Measurements from ENCODE around the gene ZNF407. TPM values are rescaled to one million over a fixed set of nuclear protein-coding genes. Genes with fewer than 3 reads are reported as not detected.

The ZNF407 gene
- total RNA-seq, 1 donor from 2014 or later, result 22.9 TPM

DNA sequence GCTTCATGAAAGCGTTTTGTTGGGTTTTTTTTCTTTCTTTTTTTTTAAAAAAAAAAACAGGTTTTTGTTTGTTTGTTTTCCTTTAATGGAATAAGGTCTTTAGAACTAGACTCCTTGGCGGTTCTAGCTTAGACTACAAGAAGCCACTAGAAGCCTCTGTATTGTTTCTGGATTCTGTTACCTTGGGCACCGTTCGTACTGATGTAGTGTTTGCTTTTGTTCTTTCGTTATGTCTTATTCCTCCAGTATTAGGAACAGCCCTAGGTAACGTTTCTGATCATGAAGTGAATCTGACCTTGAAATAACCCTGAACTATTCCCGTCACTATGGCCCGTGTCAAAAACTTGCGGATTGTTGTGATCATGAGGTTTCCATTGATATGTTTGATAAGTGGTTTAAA lies 446.6 kb downstream of the ZNF407 start:
- DNase-seq (ENCODE audit: low spot score) (no peak), ATAC-seq (no peak)
- intact Hi-C loops (cut with DNase I), result no loop called here

DNA sequence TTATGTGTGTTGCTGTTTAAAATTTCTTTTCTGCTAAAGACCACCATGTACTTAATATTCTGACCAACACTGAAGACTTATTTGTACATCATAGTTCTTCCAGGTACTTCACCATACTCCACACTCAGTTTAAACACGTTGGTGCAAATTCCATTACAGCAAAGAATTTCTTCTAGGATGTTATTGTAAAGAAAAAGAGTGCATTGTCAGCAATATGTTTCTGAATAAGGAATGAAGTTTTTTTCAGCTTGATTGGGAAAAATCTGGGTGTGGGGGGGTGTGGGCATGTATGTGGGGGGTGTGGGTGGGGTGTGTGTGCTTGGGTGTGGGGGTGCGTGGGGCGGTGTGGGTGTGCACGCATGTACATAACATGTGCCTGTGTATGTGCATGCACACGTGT lies 447.1 kb downstream of the ZNF407 start:
- ATAC-seq (no peak), DNase-seq (ENCODE audit: low spot score) (no peak)
- intact Hi-C loops (cut with DNase I), result no loop called here

DNA sequence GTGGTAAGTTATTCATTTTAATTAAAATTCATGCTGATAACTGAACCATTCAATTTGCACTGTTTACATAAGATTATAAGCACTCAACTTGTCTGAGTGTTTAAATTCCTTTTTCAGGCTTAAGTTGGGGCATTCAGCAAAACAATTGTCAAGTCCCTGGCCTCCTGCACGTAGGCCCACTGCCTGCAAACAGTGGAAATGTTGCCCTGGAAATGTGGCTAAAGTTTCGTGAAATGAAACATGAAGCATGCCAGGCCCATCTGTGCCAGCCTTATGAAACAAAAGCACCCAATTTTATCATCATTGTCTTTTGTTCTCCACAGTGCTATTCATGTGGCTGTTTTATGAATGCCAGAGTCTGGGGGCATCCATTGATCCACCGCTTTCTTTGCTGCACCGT lies 447.6 kb downstream of the ZNF407 start:
- intact Hi-C loops (cut with DNase I), result no loop called here
- ATAC-seq (no peak), DNase-seq (ENCODE audit: low spot score) (no peak)

DNA sequence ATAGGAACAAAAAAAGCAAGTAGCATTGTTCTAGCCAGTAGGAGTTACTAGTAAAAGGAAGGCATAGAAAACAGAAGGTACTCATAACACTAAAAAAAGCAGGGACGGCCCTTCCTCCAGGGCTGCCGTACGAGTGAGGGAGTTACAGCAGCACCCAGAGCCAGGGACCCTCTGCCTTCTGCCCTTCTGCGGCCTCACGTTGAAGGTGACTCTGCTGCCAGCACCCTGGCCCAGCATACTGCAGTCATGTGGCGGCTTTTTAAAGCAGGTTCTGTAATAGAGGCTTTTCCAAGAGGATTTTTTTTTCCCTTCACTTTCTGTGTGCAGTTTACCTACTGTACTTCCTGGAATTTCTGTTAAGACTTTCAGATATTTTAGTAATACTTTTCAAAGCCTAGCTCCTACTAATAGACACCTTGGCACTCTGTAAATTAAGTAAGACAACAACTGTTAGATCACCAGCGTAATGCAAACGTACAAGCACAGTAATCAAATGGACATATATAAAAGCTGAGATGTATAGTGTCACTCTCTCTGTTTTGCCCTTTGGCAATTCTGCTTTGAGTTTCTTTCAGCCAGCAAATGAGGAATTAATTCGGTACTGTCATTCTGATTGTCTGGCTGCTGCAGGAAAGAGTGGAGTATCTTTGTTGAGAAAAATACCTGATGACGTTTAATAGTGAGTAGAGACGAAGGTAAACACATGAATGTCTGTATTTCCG lies 449.7 kb downstream of the ZNF407 start:
- ATAC-seq (no peak), DNase-seq (ENCODE audit: low spot score) (no peak)
- intact Hi-C loops (cut with DNase I), result no loop called here

DNA sequence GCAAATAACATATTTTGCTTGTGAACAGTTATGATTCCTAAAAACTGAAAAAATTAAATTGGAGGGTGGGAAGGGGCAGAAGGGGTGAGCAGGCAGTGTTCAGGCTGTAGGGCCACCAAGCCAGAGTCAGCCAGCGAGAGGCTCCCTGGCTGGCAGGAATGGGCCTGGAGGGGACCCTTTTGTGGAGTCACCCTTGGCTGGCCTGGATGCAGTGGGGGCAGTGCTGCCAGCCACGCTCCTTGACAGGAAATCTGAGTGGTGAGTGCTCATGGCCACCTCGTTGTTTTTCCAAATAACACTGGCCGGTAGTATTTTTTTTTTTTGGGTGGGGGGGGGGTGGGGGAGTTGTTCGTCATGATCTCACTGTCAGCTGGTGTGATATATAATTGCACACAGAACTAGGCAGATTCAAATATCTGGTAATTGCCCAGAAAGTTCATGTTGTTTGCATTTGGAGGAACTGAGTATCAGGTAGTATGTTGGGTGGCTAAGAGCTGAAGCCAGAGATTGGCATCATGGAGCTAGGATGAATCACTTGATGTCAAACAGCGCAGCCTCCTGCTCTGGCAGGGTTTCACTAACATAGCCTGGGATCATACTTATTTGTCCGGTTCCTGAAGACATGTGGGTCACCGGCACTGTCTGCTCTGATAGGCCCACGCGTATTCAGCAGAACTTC lies 451.2 kb downstream of the ZNF407 start:
- ATAC-seq (no peak), DNase-seq (ENCODE audit: low spot score) (no peak)
- intact Hi-C loops (cut with DNase I), result no loop called here

DNA sequence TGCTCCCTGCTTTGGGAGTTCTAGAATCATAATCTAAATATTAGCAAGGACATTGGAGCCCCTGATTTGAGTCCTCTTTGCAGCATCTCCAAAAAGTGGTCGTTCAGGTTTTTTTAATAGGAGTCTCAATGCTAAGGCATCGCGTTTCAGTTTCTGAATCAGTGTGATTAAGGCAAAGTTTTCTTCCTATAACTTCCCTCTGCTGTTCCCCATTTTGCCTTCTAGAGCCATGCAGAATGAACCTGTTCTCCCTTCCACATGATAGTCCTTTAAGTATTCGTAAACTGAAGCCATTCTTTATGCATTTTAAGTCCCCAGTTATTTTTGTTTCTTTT lies 451.8 kb downstream of the ZNF407 start:
- ATAC-seq (no peak), DNase-seq (ENCODE audit: low spot score) (no peak)
- intact Hi-C loops (cut with DNase I), result no loop called here

DNA sequence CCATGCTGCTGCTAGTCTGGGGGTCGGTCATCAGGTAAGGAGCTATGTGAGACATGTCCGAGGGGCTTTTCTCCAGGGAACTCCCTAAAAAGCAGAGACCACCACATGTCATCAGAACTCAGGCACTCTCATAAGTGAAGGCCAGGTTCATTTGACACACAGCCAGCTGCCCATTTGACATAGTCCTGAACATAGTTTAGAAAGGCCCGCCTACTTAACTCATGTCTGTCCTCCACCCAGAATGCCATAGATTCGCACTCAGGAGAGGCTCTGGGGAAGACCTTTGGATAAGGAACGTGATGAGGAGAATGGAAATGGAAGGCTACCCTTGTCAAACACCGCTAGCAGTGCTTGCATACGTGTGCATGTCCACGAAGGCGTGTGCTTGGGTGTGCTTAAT lies 454.1 kb downstream of the ZNF407 start:
- no peak for ATAC-seq
- intact Hi-C loops (cut with DNase I), result no loop called here

DNA sequence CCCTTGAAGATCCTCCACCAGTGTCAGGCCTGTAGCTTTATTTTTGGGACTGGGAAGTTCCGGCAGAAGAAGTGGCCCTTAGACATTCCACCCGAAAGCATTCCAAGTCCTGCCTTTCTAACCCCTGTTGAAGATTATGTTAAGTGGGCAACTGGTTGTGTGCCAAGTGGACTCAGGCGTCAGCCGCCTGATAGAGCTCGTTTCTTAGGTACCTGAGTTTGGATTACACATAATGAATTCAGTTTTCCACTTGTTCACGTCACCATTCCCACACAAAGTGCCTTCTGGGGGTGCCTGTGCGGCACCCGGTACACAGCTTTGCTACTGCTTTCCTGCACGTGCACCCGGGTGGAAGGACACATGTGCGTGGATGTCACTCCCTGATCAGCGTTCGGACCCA lies 454.8 kb downstream of the ZNF407 start:
- DNase-seq (ENCODE audit: low spot score) (no peak), ATAC-seq (no peak)
- intact Hi-C loops (cut with DNase I), result no loop called here

More for the DNA sequence above, 454.1 kb downstream of the ZNF407 start:
- no peak for DNase-seq (ENCODE audit: low spot score)

DNA sequence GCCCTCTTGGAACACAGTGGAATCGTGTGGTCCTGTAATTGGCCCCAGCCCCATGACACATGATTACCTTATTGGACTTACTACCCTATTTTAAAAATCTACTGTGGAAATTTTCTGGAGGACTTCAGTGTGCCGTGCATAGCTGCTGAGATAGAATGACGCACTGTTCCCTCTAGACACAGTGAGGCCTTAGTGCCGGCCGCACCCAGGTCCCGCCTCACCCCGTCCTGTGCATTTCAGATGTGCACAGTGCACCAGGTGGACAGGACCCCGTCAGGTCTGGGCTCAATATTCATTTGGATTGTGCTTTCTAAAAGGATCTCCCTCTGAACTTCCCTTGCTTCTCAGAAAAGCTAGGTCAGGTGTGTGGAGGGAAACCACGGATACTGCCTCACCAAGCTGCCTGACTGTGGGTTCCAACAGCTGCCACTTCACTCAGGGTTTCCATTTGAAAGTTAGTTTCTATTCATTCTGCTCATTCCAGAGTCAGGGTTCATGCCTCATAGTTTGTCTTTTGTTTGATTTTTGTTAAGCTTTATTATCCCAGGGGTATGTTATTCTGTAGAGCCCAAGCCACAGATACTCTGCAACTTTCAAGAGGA lies 455.5 kb downstream of the ZNF407 start:
- ATAC-seq (no peak), DNase-seq (ENCODE audit: low spot score) (no peak)
- intact Hi-C loops (cut with DNase I), result no loop called here

DNA sequence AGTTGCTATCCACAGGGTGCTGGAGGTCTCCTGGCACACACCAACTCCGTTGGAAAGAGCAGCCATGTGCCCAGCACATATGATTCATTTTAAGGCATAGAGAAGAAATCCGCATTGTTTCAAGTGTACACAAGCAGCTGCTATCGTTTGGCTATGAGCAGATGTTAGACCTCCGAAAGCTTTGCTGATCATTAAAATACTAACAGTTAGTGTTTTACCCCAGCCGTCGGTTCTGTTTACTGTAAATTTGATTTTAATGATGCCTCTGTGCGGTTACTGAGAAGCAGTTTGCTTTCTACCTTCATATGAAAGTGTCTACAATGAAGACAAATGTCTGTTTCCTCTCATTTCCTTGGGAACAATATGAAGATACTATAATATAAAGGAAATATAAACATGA lies 456.4 kb downstream of the ZNF407 start:
- ATAC-seq (no peak), DNase-seq (ENCODE audit: low spot score) (no peak)
- intact Hi-C loops (cut with DNase I), result no loop called here

DNA sequence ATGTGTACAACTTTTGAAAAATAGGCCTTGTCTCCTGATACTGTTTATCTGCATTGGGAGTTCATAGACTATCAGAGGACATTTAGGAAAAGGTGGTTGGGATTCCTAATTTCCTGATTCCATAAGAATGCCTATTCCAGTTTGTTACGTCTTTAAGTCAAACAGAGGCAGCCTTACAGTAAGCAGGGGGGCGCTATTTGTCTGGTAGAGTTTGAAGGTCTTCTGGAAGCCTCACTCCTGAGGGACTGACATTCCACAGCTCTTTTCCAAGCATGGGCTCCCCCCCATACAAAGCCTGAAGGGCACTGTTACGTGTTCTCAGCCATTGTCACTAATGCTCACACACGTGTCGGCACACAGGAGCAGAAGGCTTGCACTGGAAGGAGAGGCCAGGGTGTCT lies 456.9 kb downstream of the ZNF407 start:
- ATAC-seq (no peak), DNase-seq (ENCODE audit: low spot score) (no peak)
- intact Hi-C loops (cut with DNase I), result no loop called here

DNA sequence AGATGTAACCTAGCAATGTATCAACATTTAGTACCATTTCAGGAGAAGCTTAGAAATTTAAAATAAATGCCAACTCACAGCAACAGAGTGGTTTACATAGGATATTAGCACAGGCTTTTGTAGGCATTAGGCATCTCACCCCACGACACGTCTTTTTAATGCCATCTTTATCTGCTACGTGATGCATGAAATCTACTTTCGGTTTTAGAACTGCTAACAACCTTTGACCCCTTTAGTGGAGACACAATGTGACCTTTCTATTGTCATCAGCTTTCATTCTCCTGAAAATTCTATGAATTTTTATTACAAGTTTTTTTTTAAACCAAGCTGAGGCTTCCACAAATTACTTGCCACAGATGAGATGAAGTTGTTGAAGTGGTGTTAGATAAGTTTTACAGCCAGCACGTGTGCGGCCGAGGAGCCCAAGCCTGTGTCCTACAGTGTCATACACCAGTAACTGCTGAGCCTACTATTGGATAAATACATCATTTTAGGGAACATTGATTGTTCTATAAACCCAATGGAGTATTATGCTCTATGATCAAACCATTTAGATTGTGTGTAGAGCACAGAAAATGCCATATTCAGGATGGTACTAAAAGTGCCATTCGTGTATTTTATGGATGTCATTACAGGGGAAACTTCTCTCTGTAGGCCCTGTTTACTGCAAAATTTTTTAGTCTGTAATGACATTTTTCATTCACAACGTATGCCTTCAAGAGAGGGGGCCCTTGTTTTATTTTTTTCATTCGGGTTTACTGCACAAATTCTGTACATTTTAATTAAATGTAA lies 459.7 kb downstream of the ZNF407 start:
- ATAC-seq (no peak), DNase-seq (ENCODE audit: low spot score) (no peak)
- intact Hi-C loops (cut with DNase I), result no loop called here

DNA sequence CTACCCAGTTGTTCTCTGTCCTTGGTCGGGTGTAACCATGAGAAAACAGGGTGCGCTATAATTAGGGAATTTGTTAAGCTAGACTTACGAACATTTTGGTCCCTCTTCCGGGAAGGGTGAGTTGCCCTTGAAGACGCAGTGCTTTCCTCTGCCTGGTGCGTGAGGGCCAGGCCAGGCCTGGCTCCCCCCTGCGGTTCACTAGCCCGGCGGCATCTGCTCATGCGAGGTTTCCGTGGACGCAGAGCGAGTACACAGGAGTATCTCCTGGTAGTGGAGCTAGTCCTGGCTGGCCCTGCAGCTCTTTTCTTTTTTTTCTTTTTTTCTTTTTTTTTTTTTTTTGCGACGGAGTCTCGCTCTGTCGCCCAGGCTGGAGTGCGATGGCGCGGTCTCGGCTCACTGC lies 462.5 kb downstream of the ZNF407 start:
- no peak for ATAC-seq
- DNase-seq (ENCODE audit: low spot score), result no peak
- intact Hi-C loops (cut with DNase I), result no loop called here

DNA sequence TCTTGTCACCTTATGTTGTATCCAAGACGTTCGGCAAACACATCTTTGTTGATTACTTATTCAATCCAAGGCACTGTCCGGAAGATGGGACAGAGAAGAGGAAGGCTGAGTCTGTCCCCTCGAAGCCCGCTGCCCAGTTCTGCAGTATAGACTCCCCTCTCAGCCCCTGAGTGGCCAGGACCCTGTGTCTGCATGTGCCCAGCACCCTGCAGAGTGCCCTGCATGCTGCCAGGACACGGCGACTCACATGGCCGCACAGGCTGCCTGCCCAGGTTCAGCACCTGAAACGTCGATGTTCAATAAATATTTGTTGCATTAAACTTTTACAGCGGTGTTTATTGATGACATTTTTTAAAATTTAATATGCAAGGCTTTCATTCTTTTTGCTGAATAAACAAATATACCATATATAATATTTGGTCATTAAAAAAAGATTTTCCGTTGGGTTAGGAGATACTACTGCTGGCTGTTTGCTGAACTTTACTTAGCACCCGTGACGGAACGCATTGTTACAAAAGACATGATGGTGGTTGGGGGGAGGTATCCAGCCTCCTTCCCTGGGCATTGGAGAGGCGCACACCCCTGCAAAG lies 464.7 kb downstream of the ZNF407 start:
- no peak for ATAC-seq
- DNase-seq (ENCODE audit: low spot score), result no peak
- intact Hi-C loops (cut with DNase I), result no loop called here

DNA sequence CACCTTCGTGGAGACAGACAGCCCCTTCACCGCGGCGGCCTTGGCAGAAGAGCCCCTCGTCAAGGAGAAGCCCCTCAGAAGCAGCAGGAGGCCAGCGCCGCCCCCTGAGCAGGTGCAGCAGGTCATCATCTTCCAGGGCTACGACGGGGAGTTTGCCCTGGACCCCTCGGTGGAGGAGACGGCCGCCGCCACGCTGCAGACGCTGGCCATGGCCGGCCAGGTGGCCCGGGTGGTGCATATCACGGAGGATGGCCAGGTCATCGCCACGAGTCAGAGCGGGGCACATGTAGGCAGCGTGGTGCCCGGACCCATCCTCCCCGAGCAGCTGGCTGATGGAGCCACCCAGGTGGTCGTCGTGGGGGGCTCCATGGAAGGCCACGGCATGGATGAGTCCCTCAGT lies 465.5 kb downstream of the ZNF407 start:
- DNase-seq (ENCODE audit: low spot score), result no peak
- intact Hi-C loops (cut with DNase I), result no loop called here
- peak; percentile 22 for ATAC-seq

DNA sequence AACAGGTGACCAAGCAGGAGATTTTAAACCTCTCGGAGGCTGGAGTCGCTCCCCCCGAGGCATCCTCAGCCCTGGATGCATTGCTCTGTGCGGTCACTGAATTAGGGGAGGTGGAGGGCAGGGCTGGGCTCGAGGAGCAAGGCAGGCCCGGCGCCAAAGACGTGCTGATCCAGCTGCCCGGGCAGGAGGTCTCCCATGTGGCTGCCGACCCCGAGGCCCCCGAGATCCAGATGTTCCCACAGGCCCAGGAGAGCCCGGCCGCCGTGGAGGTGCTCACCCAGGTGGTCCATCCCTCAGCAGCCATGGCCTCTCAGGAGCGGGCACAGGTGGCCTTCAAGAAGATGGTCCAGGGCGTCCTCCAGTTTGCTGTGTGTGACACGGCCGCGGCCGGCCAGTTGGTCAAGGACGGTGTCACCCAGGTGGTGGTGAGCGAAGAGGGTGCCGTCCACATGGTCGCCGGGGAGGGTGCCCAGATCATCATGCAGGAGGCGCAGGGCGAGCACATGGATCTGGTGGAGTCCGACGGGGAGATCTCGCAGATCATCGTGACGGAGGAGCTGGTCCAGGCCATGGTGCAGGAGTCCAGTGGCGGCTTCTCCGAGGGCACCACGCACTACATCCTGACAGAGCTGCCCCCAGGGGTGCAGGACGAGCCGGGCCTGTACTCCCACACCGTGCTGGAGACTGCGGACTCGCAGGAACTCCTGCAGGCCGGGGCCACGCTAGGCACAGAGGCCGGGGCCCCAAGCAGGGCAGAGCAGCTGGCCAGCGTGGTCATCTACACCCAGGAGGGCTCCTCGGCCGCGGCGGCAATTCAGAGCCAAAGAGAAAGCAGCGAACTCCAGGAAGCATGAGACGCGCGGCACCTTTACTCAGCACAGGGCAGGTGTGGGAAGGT lies 466.2 kb downstream of the ZNF407 start:
- DNase-seq (ENCODE audit: low spot score), result no peak
- peak; percentile 35 for ATAC-seq
- intact Hi-C loops (cut with DNase I), result no loop called here

DNA sequence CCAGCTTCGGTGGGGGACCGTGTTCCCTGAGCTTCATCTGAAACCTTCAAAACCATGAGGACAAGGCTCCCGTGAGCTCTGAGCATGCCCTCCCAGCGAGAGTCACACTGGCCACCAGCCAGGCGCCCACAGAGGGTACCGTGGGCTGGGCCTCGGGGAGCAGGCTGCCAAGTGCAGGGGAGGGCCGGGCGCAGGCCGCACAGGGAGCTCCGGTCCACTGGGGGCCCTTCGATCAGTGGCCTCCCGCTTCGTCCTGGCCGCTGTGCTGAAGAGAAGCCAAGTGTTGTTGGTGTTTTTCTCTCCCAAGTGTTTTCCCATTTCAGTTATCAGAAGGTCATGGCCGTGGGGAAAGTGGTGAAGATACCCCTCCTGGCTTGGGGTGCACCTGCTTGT lies 466.8 kb downstream of the ZNF407 start:
- DNase-seq (ENCODE audit: low spot score) (no peak), ATAC-seq (no peak)
- intact Hi-C loops (cut with DNase I), result no loop called here

DNA sequence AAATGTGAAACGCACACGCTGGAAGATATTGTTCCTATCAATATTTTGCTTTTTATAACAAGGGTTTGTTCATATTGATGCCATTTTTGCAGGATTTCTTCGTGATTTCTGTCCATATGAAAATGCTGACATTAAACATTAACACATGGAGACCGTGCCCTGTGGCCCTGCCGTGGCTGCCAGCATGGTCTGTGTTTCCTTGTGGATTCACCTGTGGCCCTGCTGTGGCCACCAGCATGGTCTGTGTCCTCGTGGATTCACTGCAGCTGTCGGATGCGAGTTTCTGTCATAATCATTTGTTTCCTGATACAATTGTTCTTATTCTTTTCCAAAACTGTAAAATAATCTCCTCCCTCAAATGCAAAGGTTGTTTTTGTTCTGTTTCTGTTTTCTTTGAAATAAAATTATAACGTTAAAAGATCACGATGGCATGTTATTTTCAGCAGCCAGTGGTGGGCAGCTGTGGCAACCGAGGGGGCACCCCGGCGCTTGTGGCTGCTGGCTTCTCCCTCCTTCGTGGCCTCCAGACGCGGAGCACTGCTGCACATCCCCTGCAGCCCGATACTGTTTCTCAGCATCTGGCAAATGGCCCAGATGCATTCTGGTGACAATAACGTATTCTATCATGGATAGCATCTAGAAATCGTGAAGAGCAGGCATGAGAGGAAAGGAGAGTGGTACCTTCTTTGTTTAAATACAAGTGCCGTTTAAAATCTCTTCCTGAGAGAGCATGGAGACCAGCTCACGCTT lies 467.8 kb downstream of the ZNF407 start:
- no peak for ATAC-seq
- no peak for DNase-seq (ENCODE audit: low spot score)
- intact Hi-C loops (cut with DNase I), result no loop called here
